ENCODE results near the gene PHKA2. TPM values are rescaled to one million over a fixed set of nuclear protein-coding genes. Genes with fewer than 3 reads are reported as not detected.
"Not testable (repeated sequence)": the region's sequence is repeated elsewhere in the genome, so short reads cannot be mapped to it uniquely, and the experiment has no call there.

PHKA2 gene
- polyA plus RNA-seq, 2 of the 4 experiments (the other 2 are of a cell fraction): 16.1 to 21.2 TPM

GRCh38 chrX:19019996-19020395 lies 36.1 kb upstream of the PHKA2 start:
- no peak for FAIRE-seq
- Histone ChIP-seq H3K4me3 (no peak overlapping the region), H3K9me3 (no peaks in the 10 kb centered on the region), H3K4me2 (no peak overlapping the region), H3K27ac (no peak overlapping the region), H3K4me1 (peaks cover 5% of the 10 kb centered on the region; the same call in 1 of the 3 replicates)
- no peak for TF ChIP-seq CHD2 (IDR thresholded peaks at IDR 0.05; ENCODE audit: low read length, partially characterized antibody)
- no peak for TF ChIP-seq HDAC2 (IDR thresholded peaks at IDR 0.05)
- no peak for TF ChIP-seq RAD21 (conservative IDR thresholded peaks at IDR 0.05 in 1 of 2, IDR thresholded peaks at IDR 0.05 in 1 of 2)
- TF ChIP-seq JUN (IDR thresholded peaks at IDR 0.05): no peak
- 91% methylated on average over 2 of the region's 2 CpGs for WGBS (ENCODE audit: missing lambda C conversion rate)
- no peak for DNase-seq (ENCODE audit: low read depth in 1 of 2, low spot score in 1 of 2)
- no peak for ATAC-seq
- CTCF ChIA-PET: interaction anchor here (1.2 to 5.3 kb wide), 2 partner anchors 88 to 313 kb away, joined by 3 to 49 read pairs; no protein-coding TSS in a partner anchor
- POLR2A ChIA-PET: no interaction called here

GRCh38 chrX:19017271-19017670 lies 33.4 kb upstream of the PHKA2 start:
- TF ChIP-seq SMC3 (IDR thresholded peaks at IDR 0.05): peak; percentile 89
- TF ChIP-seq CTCF (IDR thresholded peaks at IDR 0.05): peak; percentile 80
- TF ChIP-seq RNF2 (IDR thresholded peaks at IDR 0.05; ENCODE audit: borderline replicate concordance, low read depth): no peak
- peak; percentile 88 to 90 for TF ChIP-seq RAD21 (conservative IDR thresholded peaks at IDR 0.05 in 1 of 2, IDR thresholded peaks at IDR 0.05 in 1 of 2)
- TF ChIP-seq JUN (IDR thresholded peaks at IDR 0.05): no peak
- DNase-seq (ENCODE audit: low read depth in 1 of 2, low spot score in 1 of 2) (peak; percentile 55 to 61), ATAC-seq (peak; percentile 83 to 93; a peak in 5 of 6 replicates), FAIRE-seq (peak; percentile 99)
- Histone ChIP-seq H3K4me3 (no peak overlapping the region), H3K4me2 (no peak overlapping the region), H3K4me1 (peaks cover 5% of the 10 kb centered on the region; the same call in 1 of the 3 replicates), H3K27ac (peak overlapping the region in 1 of 2 experiments; percentile 41; a peak in 1 of 6 replicates), H3K9me3 (no peaks in the 10 kb centered on the region)
- CTCF ChIA-PET: interaction anchor here (0.6 to 5.3 kb wide), 48 partner anchors 9 to 1713 kb away, joined by 3 to 49 read pairs (median 4); partner anchors contain the start of gene ADGRG2
- 11% methylated on average over 3 of the region's 3 CpGs for WGBS (ENCODE audit: missing lambda C conversion rate)
- POLR2A ChIA-PET: no interaction called here

GRCh38 chrX:19016614-19017013 lies 32.7 kb upstream of the PHKA2 start:
- H3K4me1 ChIP-seq; ATAC-seq; DNase-seq (ENCODE audit: low read depth in 1 of 2, low spot score in 1 of 2); H3K4me3 ChIP-seq; FAIRE-seq; POLR2A ChIA-PET; H3K4me2 ChIP-seq; H3K9me3 ChIP-seq: not testable (repeated sequence)
- peak overlapping the region in 1 of 2 experiments; percentile 41; a peak in 1 of 6 replicates for H3K27ac ChIP-seq
- CTCF ChIA-PET: interaction anchor here (0.6 to 5.3 kb wide), 39 partner anchors 9 to 1713 kb away, joined by 3 to 49 read pairs (median 4); partner anchors contain the start of gene ADGRG2
- 75% methylated on average over 6 of the region's 8 CpGs for WGBS (ENCODE audit: missing lambda C conversion rate)

- no peak for DNase-seq (ENCODE audit: low read depth in 1 of 2, low spot score in 1 of 2)
- ChIA-PET CTCF (interaction anchor here (0.9 to 2.1 kb wide), 5 partner anchors 10 to 326 kb away, joined by 3 to 10 read pairs (median 5); partner anchors contain the start of gene ADGRG2), POLR2A (no interaction called here)
- no peak for ATAC-seq
- TF ChIP-seq ZC3H11A (IDR thresholded peaks at IDR 0.05): no peak
- no peak for TF ChIP-seq ZSCAN20 (CRISPR knock-in tag; IDR thresholded peaks at IDR 0.05)
- TF ChIP-seq SMC3 (IDR thresholded peaks at IDR 0.05): no peak
- no peak for TF ChIP-seq RFX5 (IDR thresholded peaks at IDR 0.05)
- no peak for TF ChIP-seq MYC (IDR thresholded peaks at IDR 0.05; ENCODE audit: borderline replicate concordance, low read length)
- TF ChIP-seq PHF8 (IDR thresholded peaks at IDR 0.05; ENCODE audit: borderline replicate concordance, low read depth): no peak
- TF ChIP-seq FOXS1 (CRISPR knock-in tag; IDR thresholded peaks at IDR 0.05): no peak
- TF ChIP-seq ELK1 (IDR thresholded peaks at IDR 0.05; ENCODE audit: low read depth, low read length): no peak
- TF ChIP-seq HOXA7 (CRISPR knock-in tag; IDR thresholded peaks at IDR 0.05): no peak
- no peak for TF ChIP-seq TFCP2L1 (CRISPR knock-in tag; IDR thresholded peaks at IDR 0.05)
- TF ChIP-seq JUN (IDR thresholded peaks at IDR 0.05): no peak
- no peak for TF ChIP-seq KDM1A (IDR thresholded peaks at IDR 0.05; ENCODE audit: low read depth)
- no peak for TF ChIP-seq JUNB (IDR thresholded peaks at IDR 0.05)
- TF ChIP-seq REST (IDR thresholded peaks at IDR 0.05): no peak
- TF ChIP-seq EP300 (IDR thresholded peaks at IDR 0.05): no peak
- no peak for TF ChIP-seq RARB (CRISPR knock-in tag; IDR thresholded peaks at IDR 0.05)
- no peak for TF ChIP-seq E2F6 (IDR thresholded peaks at IDR 0.05; ENCODE audit: borderline replicate concordance, low read depth)
- Histone ChIP-seq H3K4me1 (no peaks in the 10 kb centered on the region), H3K27ac (no peak overlapping the region), H3K4me3 (no peak overlapping the region), H3K4me2 (no peak overlapping the region), H3K9me3 (no peaks in the 10 kb centered on the region)
- no peak for FAIRE-seq
- 98% methylated on average over 4 of the region's 4 CpGs for WGBS (ENCODE audit: missing lambda C conversion rate)
Measured at GRCh38 chrX:19007868-19008267, 24.0 kb upstream of the PHKA2 start.

Measured in A549 (cell line).